Thoracic aorta (tissue), 2 donors: ENCODE results near the gene DNAAF1. TPM values are rescaled to one million over a fixed set of nuclear protein-coding genes. Genes with fewer than 3 reads are reported as not detected.

Experiments used
- ATAC-seq: fragments of 150-250 bp; one replicate; pipeline ENCODE4 v1.8.0; 2017; ENCODE audit warnings: low read depth; ENCODE audit not compliant: insufficient number of reproducible peaks, low FRiP score
- DNase-seq: peaks from one replicate; pipeline ENCODE4 v3.0.0-alpha.2; 2020; ENCODE audit warnings: low spot score
- H3K27ac ChIP-seq, 2 donors: fragments of 200-600 bp; sonication (generic); 1 replicate in 1 of 2; 2 replicates in 1 of 2; pipeline ENCODE4 v1.5.1; 2016; ENCODE audit warnings: mild to moderate bottlenecking in 2 of 2, moderate library complexity in 2 of 2
- H3K27me3 ChIP-seq: fragments of 200-600 bp; sonication (generic); replicated peaks from 2 replicates; pipeline ENCODE4 v1.6.0; 2016; ENCODE audit warnings: mild to moderate bottlenecking; ENCODE audit not compliant: insufficient read depth
- H3K36me3 ChIP-seq: fragments of 200-600 bp; sonication (generic); one replicate; pipeline ENCODE4 v1.5.1; 2016
- H3K4me1 ChIP-seq, 2 donors: fragments of 200-600 bp; sonication (generic); 1 replicate in 1 of 2; 2 replicates in 1 of 2; pipeline versions ENCODE4 v1.5.1 to v1.6.0; 2016; ENCODE audit warnings: low read depth in 2 of 2, mild to moderate bottlenecking in 1 of 2; ENCODE audit not compliant: control insufficient read depth in 1 of 2
- H3K4me3 ChIP-seq: fragments of 200-600 bp; sonication (generic); 2 replicates; pipeline ENCODE4 v1.5.1; 2016; ENCODE audit warnings: mild to moderate bottlenecking
- H3K9me3 ChIP-seq: fragments of 200-600 bp; sonication (generic); 2 replicates; pipeline ENCODE4 v1.5.1; 2016
- total RNA-seq, 2 donors: library from RNA; depleted of rRNA; stranded (reverse); fragments of >200 nt; gene quantifications; one replicate each; pipeline versions ENCODE4 v1.1.0 to v1.2.3, GENCODE V29; 2016
- TF ChIP-seq, protein P1 (sequence below): fragments of 200-600 bp; sonication (generic); IDR thresholded peaks from one replicate; pipeline ENCODE4 v1.5.1; 2019; ENCODE audit warnings: antibody characterized with exemption

The DNAAF1 gene
- total RNA-seq, 2 donors from 2014 or later, result not detected

DNA sequence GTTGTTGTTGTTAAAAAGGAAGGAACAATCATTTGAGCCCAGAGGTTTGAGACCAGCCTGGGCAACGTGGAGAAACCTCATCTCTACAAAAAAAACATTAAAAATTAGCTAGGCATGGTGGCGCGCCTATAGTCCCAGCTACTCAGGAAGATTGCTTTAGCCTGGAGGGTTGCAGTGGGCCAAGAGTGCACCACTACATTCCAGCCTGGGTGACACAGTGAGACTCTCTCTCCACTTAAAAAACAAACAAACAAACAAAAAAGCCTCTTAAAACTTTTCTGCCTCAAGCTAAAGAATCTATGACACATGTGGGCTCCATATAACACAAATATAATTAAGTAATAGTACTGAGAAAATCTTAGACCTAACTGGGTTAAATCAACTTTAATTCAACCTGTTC, 40.9 kb upstream of the DNAAF1 start:
- no peak overlapping the region for H3K4me3 ChIP-seq
- no peaks in the 10 kb centered on the region for H3K9me3 ChIP-seq
- ATAC-seq, result no peak
- peaks cover 3% of the 10 kb centered on the region for H3K36me3 ChIP-seq
- peaks cover 5 to 10% of the 10 kb centered on the region in 2 donors for H3K4me1 ChIP-seq
- no peak overlapping the region for H3K27ac ChIP-seq
- no peak for DNase-seq
- TF ChIP-seq, protein P1, sequence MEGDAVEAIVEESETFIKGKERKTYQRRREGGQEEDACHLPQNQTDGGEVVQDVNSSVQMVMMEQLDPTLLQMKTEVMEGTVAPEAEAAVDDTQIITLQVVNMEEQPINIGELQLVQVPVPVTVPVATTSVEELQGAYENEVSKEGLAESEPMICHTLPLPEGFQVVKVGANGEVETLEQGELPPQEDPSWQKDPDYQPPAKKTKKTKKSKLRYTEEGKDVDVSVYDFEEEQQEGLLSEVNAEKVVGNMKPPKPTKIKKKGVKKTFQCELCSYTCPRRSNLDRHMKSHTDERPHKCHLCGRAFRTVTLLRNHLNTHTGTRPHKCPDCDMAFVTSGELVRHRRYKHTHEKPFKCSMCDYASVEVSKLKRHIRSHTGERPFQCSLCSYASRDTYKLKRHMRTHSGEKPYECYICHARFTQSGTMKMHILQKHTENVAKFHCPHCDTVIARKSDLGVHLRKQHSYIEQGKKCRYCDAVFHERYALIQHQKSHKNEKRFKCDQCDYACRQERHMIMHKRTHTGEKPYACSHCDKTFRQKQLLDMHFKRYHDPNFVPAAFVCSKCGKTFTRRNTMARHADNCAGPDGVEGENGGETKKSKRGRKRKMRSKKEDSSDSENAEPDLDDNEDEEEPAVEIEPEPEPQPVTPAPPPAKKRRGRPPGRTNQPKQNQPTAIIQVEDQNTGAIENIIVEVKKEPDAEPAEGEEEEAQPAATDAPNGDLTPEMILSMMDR, result no peak
- H3K27me3 ChIP-seq, result no peaks in the 10 kb centered on the region

DNA sequence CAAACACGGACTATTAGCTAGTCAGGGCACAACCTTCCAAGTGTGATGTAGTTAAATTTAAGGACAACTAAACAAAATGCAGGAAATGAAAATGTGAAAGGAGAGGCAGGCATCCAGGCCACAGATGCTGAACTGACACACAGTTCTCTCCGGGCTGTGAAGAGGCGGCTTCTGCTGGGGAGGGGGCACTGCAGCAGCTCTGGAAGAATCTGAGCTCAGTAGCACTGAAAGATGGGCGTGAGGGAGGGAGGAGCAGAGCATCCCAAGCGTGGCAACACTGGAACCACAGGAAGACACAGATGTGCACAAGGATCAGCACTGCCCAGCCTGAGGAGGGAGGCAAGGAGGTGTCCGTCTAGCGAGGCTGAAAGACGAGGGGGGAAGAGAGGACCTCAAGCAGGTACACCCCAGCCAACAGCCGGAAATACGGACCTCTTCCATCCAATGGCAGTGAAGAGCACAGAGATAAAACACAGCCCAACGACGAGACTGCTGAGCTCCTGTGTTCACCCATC, 39.8 kb upstream of the DNAAF1 start:
- H3K36me3 ChIP-seq, result peaks cover 1% of the 10 kb centered on the region
- H3K4me1 ChIP-seq, result peaks cover 5 to 20% of the 10 kb centered on the region in 2 donors

DNA sequence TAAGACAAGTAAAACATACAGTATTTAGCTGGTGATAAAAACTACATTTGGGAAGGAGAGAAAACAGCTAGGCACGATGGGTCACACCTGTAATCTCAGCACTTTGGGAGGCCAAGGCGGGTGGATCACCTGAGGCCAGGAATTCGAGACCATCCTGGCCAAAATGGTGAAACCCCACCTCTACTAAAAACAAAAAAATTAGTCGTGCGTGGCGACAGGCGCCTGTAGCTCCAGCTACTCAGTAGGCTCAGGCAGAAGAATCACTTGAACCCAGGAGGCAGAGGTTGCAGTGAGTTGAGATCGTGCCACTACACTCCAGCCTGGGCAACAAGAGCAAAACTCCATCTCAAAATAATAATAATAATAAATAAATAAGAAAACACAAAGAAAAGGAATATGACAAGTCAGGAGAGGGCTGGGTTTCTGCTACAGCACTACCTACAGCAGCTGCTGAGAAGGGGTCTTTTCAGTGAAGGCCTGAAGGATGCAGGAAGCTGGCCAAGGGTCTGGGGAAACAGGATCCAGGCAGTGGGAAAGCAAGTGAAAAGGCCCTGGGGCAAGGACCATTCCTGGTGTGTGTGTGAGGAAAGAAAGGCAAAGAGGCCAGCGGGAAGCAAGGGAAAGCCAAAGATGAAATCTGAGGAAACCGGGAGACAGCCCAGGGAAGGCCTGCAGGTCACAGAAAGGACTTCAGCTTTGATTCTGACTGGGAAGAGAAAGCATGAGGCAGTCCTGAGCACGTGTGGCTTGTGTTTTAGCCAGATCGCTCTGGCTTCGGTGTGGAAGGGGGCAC, 39.0 kb upstream of the DNAAF1 start:
- H3K36me3 ChIP-seq, result no peaks in the 10 kb centered on the region
- H3K4me1 ChIP-seq, result peaks cover 5 to 20% of the 10 kb centered on the region in 2 donors
- no peak for ATAC-seq
- no peaks in the 10 kb centered on the region for H3K27me3 ChIP-seq
- TF ChIP-seq, protein P1, result no peak
- H3K9me3 ChIP-seq, result no peaks in the 10 kb centered on the region
- H3K4me3 ChIP-seq, result no peak overlapping the region
- no peak overlapping the region for H3K27ac ChIP-seq
- no peak for DNase-seq

More for the DNA sequence above, 39.8 kb upstream of the DNAAF1 start:
- Histone ChIP-seq H3K9me3 (no peaks in the 10 kb centered on the region), H3K4me3 (no peak overlapping the region), H3K27ac (no peak overlapping the region), H3K27me3 (no peaks in the 10 kb centered on the region)
- no peak for ATAC-seq
- TF ChIP-seq, protein P1, result no peak
- no peak for DNase-seq

DNA sequence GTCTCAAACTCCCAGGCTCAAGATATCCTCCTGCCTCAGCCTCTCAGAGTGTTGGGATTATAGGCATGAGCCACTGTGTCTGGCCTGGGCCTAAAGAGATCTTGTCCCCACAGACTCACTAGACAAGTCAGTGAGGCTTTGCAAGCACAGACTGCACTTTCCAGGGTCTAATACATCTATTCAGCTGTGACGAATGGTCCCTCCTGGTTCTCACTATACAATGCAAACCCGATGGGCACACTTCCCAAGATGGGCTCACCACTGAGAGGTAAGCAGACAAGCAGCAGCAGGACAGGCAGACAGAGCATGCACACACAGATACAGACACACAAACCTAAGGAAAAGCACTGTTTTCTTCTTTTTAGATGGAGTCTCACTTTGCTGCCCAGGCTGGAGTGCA, 37.2 kb upstream of the DNAAF1 start:
- H3K4me1 ChIP-seq, result peaks cover 5 to 20% of the 10 kb centered on the region in 2 donors
- H3K27me3 ChIP-seq, result no peaks in the 10 kb centered on the region
- TF ChIP-seq, protein P1, result no peak
- no peaks in the 10 kb centered on the region for H3K36me3 ChIP-seq
- no peak for ATAC-seq
- H3K4me3 ChIP-seq, result no peak overlapping the region
- no peaks in the 10 kb centered on the region for H3K9me3 ChIP-seq
- DNase-seq, result no peak
- H3K27ac ChIP-seq, result no peak overlapping the region

DNA sequence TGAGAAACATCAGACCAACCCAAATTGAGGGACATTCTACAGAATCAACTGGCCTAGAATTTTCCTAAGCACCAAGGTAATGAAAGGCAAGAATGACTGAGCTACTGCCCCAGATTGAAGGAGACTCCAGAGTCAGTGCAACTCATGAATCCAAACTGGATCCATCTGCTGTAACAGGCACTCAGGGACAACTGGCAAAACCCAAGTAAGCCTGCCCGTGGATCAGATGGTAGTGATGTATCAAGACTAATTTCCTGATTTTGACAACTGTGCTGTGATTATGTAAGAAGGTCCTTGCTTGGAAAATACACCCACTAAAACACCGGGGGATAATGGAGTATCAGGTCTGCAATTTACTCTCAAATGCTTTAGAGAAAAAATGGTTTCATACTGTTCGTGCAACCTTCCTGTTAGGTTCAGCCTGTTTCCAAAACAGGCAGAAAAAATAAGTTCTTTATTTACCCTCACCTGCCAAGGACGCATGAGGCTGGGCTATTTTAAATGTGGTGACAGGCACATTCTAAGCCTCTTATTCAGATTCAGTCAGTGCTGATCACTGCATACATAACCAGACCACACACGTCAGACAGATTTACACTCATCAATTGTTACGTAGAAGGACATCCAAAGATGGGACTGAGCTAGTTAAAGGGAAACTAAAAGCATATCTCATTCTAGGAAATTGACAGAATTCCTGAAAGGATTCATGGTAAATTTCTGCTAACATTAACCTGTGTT, 35.3 kb upstream of the DNAAF1 start:
- H3K4me3 ChIP-seq, result no peak overlapping the region
- no peaks in the 10 kb centered on the region for H3K36me3 ChIP-seq
- peak overlapping the region in 1 of 2 donors; percentile 23 for H3K27ac ChIP-seq
- ATAC-seq (no peak), DNase-seq (no peak)
- H3K27me3 ChIP-seq, result no peaks in the 10 kb centered on the region
- no peaks in the 10 kb centered on the region for H3K9me3 ChIP-seq
- TF ChIP-seq, protein P1, result no peak
- peaks cover 0 to 19% of the 10 kb centered on the region in 2 donors for H3K4me1 ChIP-seq
